Measurements from ENCODE around the gene EDRF1.
A peak's percentile ranks its signal among the peaks of the same experiment; 100 is the strongest.
"Not testable (repeated sequence)": the region's sequence is repeated elsewhere in the genome, so short reads cannot be mapped to it uniquely, and the experiment has no call there.

Gene EDRF1

GRCh38 chr10:125719173-125720001 is at the start of gene EDRF1:
TSS of gene EDRF1 (plus strand) at chr10:125719709. CDS start at chr10:125719808, 99 bp downstream.
- peaks cover 34% of the 10 kb centered on the region for H3K36me3 Mint-ChIP-seq (ENCODE audit: low read depth)
- H3K9me3 Mint-ChIP-seq = no peaks in the 10 kb centered on the region
- peak within 1 kb of the TSS; percentile 98 for H3K27ac Mint-ChIP-seq
- peaks cover 33% of the 10 kb centered on the region for H3K4me1 Mint-ChIP-seq (ENCODE audit: low read depth)
- peak within 1 kb of the TSS; percentile 97 for H3K4me3 Mint-ChIP-seq
- no peaks in the 10 kb centered on the region for H3K27me3 Mint-ChIP-seq

GRCh38 chr10:125672884-125673283 is 46.6 kb upstream of the EDRF1 start:
- Mint-ChIP-seq H3K27ac (no peak overlapping the region), H3K27me3 (peaks cover 44% of the 10 kb centered on the region), H3K4me1 (ENCODE audit: low read depth) (no peaks in the 10 kb centered on the region), H3K9me3 (peaks cover 50% of the 10 kb centered on the region), H3K36me3 (ENCODE audit: low read depth) (peaks cover 12% of the 10 kb centered on the region), H3K4me3 (no peak overlapping the region)

DNA sequence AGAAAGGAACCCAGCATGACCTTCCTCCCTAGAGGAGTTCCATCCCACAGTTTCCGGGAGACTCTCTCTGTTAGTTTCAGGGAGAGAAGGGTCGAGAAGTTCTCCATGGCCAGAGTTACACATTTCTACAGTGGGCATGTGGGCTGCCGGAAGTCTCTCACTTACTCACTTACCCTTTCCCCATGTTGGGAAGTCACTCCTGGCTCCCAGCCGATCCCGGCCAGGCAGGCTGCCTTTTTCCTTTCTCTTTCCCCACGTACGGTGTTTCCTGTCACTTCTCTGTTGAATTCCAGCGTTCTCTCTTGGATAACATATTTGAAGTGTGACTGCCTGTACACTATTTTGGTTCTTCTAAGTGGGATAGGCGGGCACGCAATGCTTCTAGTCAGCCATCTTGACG is 40.1 kb upstream of the EDRF1 start:
- Mint-ChIP-seq H3K36me3 (ENCODE audit: low read depth) (peaks cover 6% of the 10 kb centered on the region), H3K4me3 (no peak overlapping the region), H3K4me1 (ENCODE audit: low read depth) (no peaks in the 10 kb centered on the region), H3K27ac (no peak overlapping the region), H3K9me3 (peaks cover 31% of the 10 kb centered on the region), H3K27me3 (peaks cover 11% of the 10 kb centered on the region)

- H3K27ac Mint-ChIP-seq = no peak within 1 kb of the TSS
- no peak within 1 kb of the TSS for H3K4me3 Mint-ChIP-seq
- H3K4me1 Mint-ChIP-seq (ENCODE audit: low read depth) = no peaks in the 10 kb centered on the region
- no peaks in the 10 kb centered on the region for H3K36me3 Mint-ChIP-seq (ENCODE audit: low read depth)
- peaks cover 5% of the 10 kb centered on the region for H3K27me3 Mint-ChIP-seq
- peaks cover 7% of the 10 kb centered on the region for H3K9me3 Mint-ChIP-seq
Measured at GRCh38 chr10:125683063-125683462, 36.4 kb upstream of the EDRF1 start, which contains the start of gene TEX36. TSS of gene TEX36 (minus strand) at chr10:125683163. CDS start at chr10:125682989, 174 bp downstream.

GRCh38 chr10:125683821-125684220 is 35.7 kb upstream of the EDRF1 start:
- Mint-ChIP-seq H3K4me1 (ENCODE audit: low read depth) (no peaks in the 10 kb centered on the region), H3K36me3 (ENCODE audit: low read depth) (no peaks in the 10 kb centered on the region)

GRCh38 chr10:125684581-125684980 is 34.9 kb upstream of the EDRF1 start:
- peaks cover 5% of the 10 kb centered on the region for H3K27me3 Mint-ChIP-seq
- H3K36me3 Mint-ChIP-seq (ENCODE audit: low read depth) = no peaks in the 10 kb centered on the region
- H3K27ac Mint-ChIP-seq = no peak overlapping the region
- H3K4me3 Mint-ChIP-seq = no peak overlapping the region
- peaks cover 3% of the 10 kb centered on the region for H3K9me3 Mint-ChIP-seq
- no peaks in the 10 kb centered on the region for H3K4me1 Mint-ChIP-seq (ENCODE audit: low read depth)

More at GRCh38 chr10:125683821-125684220, 35.7 kb upstream of the EDRF1 start:
- Mint-ChIP-seq H3K27me3 (peaks cover 5% of the 10 kb centered on the region), H3K4me3 (no peak overlapping the region), H3K9me3 (peaks cover 5% of the 10 kb centered on the region), H3K27ac (no peak overlapping the region)

GRCh38 chr10:125687507-125688185 is 31.9 kb upstream of the EDRF1 start:
- Mint-ChIP-seq H3K27me3 (no peaks in the 10 kb centered on the region), H3K36me3 (ENCODE audit: low read depth) (no peaks in the 10 kb centered on the region), H3K27ac (no peak overlapping the region), H3K9me3 (no peaks in the 10 kb centered on the region), H3K4me1 (ENCODE audit: low read depth) (no peaks in the 10 kb centered on the region), H3K4me3 (no peak overlapping the region)

DNA sequence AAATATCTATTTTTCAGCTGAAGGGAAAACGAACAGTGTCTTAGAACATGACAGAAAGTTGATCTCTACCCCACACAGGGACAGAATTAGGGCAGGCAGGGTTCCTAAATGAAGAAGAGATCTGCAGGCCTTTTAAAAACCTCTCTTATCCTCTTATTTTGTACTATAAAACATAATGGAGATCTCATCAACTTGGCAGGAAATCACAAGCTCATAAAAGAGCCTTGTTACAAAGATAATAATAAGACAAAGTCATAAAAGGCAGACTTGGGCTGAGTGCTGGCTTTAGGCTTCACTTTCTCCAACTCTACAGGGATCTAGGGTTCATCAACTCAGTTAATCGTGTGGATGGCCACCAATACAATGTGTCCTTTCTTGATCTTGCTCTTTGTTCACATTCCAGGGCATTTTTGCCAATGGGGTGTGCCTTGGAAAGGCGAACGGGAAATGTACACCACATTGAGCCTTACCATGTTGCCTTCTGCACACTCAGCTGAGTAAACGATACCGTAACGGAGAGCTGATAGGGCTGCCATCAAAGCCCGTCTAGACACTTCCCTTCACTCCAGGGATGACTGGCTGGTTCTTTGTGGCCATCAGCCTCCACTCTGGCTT is 29.4 kb upstream of the EDRF1 start:
- H3K4me3 Mint-ChIP-seq = no peak overlapping the region
- no peaks in the 10 kb centered on the region for H3K27me3 Mint-ChIP-seq
- no peak overlapping the region for H3K27ac Mint-ChIP-seq
- no peaks in the 10 kb centered on the region for H3K36me3 Mint-ChIP-seq (ENCODE audit: low read depth)
- no peaks in the 10 kb centered on the region for H3K9me3 Mint-ChIP-seq
- H3K4me1 Mint-ChIP-seq (ENCODE audit: low read depth) = no peaks in the 10 kb centered on the region

- Mint-ChIP-seq H3K36me3 (ENCODE audit: low read depth) (no peaks in the 10 kb centered on the region), H3K4me1 (ENCODE audit: low read depth) (no peaks in the 10 kb centered on the region), H3K27me3 (no peaks in the 10 kb centered on the region), H3K9me3 (no peaks in the 10 kb centered on the region), H3K4me3 (no peak overlapping the region), H3K27ac (no peak overlapping the region)
Measured at GRCh38 chr10:125691160-125691981, 28.1 kb upstream of the EDRF1 start.

DNA sequence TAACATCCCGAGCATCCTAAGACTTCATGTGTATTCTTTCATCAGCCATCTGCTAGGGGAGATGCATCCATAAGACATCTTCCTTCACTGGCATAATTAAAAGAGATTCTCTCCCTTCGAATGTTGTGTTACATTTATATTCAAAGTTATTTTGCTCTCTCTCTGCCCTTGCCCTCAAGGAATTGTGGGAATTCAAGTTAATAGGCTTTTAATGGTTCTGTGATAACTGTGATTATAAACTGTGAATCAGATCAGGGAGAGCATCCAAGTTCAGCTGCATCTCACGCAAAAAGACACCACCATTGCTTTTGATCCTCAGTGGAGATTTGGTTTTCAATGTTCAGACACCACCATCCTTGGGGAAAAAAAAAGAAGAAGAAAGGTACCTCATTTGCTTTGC is 27.3 kb upstream of the EDRF1 start:
- Mint-ChIP-seq H3K4me1 (ENCODE audit: low read depth) (no peaks in the 10 kb centered on the region), H3K36me3 (ENCODE audit: low read depth) (no peaks in the 10 kb centered on the region), H3K27ac (no peak overlapping the region), H3K9me3 (no peaks in the 10 kb centered on the region), H3K4me3 (no peak overlapping the region), H3K27me3 (no peaks in the 10 kb centered on the region)

- Mint-ChIP-seq H3K4me3 (no peak overlapping the region), H3K36me3 (ENCODE audit: low read depth) (no peaks in the 10 kb centered on the region), H3K27me3 (no peaks in the 10 kb centered on the region), H3K9me3 (no peaks in the 10 kb centered on the region), H3K27ac (no peak overlapping the region), H3K4me1 (ENCODE audit: low read depth) (no peaks in the 10 kb centered on the region)
Measured at GRCh38 chr10:125692601-125693523, 26.6 kb upstream of the EDRF1 start.

DNA sequence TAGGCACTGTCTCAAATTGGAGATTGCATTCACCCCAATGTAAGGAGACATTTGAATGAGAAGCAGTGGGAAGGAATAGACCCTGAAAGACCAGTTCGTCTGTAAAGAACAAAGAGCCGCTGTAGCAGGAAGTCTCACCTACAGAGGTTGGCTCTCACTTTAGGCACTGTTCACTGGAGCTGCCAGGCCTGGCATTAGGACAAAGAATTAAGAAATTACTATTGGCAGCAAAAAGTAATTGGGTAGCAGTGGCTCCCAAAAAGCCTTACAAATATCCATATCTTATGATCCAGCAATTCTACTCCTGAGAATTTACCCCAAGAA is 26.0 kb upstream of the EDRF1 start:
- Mint-ChIP-seq H3K27me3 (no peaks in the 10 kb centered on the region), H3K27ac (no peak overlapping the region), H3K4me3 (no peak overlapping the region), H3K36me3 (ENCODE audit: low read depth) (no peaks in the 10 kb centered on the region), H3K4me1 (ENCODE audit: low read depth) (no peaks in the 10 kb centered on the region), H3K9me3 (no peaks in the 10 kb centered on the region)

GRCh38 chr10:125694883-125695282 is 24.6 kb upstream of the EDRF1 start:
- H3K4me1 Mint-ChIP-seq (ENCODE audit: low read depth) = no peaks in the 10 kb centered on the region
- no peak overlapping the region for H3K4me3 Mint-ChIP-seq
- H3K27ac Mint-ChIP-seq = no peak overlapping the region
- no peaks in the 10 kb centered on the region for H3K36me3 Mint-ChIP-seq (ENCODE audit: low read depth)
- H3K9me3 Mint-ChIP-seq = no peaks in the 10 kb centered on the region
- no peaks in the 10 kb centered on the region for H3K27me3 Mint-ChIP-seq

DNA sequence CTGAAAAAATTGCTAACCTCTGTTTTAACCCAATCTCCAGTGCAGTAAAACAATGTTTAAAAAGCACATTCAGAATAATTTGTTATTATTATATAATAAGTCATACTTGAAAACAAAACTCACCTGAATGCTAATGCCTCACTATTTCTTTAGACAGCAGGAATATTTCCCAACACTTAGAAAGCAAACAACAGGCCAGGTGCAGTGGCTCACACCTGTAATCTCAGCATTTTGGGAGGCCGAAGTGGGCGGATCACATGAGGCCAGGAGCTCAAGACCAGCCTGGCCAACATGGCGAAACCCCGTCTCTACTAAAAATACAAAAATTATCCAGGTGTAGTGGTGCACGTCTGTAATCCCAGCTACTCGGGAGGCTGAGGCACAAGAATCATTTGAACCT is 22.6 kb upstream of the EDRF1 start:
- not testable (repeated sequence) for H3K4me1 Mint-ChIP-seq (ENCODE audit: low read depth); H3K9me3 Mint-ChIP-seq

More for the DNA sequence above, 22.6 kb upstream of the EDRF1 start:
- not testable (repeated sequence) for H3K27ac Mint-ChIP-seq; H3K4me3 Mint-ChIP-seq; H3K36me3 Mint-ChIP-seq (ENCODE audit: low read depth); H3K27me3 Mint-ChIP-seq

All from stimulated activated naive CD8-positive, alpha-beta T cell treated with anti-CD3 and anti-CD28 coated beads, Interleukin-15, Interleukin-2, amounts not matched to agents 100 ng/mL and 50 ng/mL, for 24 hours (primary cell).